Thyroid gland (tissue), 4 donors: ENCODE results near the gene USP6NL.

Source experiments
- POLR2A ChIP-seq, 2 donors: fragments of 450-650 bp; IDR thresholded peaks; one replicate each; pipeline ENCODE4 v1.6.1; 2017; ENCODE audit warnings: antibody characterized with exemption in 2 of 2, mild to moderate bottlenecking in 2 of 2, moderate library complexity in 1 of 2
- TF ChIP-seq, protein P1 (sequence below), 6 experiments: fragments of 200-600 bp in 3 of 6; fragments of 450-650 bp in 3 of 6; sonication (generic) in 3 of 6; IDR thresholded peaks; one replicate each; pipeline ENCODE4 v1.5.1; 2016 to 2019; ENCODE audit warnings: antibody characterized with exemption in 6 of 6, mild to moderate bottlenecking in 2 of 6, inconsistent platforms in 1 of 6, moderate library complexity in 1 of 6

DNA sequence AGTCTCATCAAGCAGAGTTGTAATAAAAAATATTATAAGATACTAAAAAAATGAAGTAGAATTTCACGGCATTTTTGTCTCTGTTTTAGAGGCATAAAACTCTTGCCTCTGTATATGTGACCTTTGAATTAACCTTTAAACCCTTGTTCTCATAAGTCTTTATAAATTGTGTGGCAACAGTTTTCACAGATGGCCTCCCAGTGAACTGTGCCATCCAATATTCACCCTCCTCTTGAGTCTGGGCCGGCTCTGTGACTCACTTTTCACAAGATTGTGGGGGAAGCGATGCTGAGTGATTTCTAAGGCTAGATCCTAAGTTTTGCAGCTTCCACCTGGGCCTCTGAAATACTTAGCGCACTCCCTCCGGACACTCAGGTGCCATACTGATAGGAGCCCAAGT, 4.6 kb upstream of the USP6NL start:
- TF ChIP-seq, protein P1, sequence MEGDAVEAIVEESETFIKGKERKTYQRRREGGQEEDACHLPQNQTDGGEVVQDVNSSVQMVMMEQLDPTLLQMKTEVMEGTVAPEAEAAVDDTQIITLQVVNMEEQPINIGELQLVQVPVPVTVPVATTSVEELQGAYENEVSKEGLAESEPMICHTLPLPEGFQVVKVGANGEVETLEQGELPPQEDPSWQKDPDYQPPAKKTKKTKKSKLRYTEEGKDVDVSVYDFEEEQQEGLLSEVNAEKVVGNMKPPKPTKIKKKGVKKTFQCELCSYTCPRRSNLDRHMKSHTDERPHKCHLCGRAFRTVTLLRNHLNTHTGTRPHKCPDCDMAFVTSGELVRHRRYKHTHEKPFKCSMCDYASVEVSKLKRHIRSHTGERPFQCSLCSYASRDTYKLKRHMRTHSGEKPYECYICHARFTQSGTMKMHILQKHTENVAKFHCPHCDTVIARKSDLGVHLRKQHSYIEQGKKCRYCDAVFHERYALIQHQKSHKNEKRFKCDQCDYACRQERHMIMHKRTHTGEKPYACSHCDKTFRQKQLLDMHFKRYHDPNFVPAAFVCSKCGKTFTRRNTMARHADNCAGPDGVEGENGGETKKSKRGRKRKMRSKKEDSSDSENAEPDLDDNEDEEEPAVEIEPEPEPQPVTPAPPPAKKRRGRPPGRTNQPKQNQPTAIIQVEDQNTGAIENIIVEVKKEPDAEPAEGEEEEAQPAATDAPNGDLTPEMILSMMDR (IDR thresholded peaks at IDR 0.05) = no peak
- TF ChIP-seq POLR2A (IDR thresholded peaks at IDR 0.05) = no peak
